Measurements from ENCODE around the gene MBP. TPM values are rescaled to one million over a fixed set of nuclear protein-coding genes. Genes with fewer than 3 reads are reported as not detected.

Gene MBP
- polyA plus RNA-seq, 1 experiment, result 5.3 TPM

DNA sequence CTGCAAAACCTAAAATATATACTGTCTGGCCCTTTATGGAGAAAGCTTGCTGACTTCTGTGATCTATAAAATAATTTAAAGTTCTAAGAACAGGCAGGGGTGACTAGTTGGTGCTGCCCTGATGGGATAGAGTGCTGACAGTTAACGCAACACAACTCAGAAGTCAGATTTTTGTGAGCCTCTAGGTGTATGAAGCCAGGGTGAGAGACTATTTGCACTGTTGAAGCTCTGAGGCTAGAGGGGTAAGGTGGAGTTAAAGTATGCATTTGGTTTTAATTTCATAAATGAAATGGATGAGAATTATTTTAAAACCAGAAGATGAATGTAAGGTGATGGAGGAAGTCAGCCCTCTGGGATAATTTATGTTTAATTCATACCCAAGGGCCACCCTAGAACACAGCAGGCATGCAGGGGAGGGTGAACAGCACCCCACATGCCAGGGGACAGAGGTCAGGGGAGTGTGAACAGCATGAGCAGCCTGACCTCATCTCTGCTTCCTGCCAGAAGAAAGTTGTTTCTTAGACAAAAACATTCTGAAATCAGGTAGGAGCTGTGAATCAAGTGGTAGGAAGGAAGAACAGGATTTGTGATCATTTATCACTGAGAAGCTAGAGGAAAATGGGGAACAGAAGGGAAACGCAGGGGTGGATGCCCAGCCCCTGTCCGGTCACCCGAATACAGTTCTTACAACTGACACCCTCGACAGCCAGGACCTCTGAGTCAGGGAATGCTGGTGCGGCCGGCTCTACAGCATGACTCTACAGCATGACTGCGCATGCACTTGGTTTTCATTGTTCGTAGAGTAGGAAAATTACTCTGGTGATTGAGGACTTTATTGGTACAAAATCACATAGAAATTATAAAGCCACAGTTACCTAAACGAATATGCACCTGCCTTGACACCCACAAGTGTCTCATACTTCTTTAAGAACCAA lies 93.1 kb downstream of the MBP start:
- ChIA-PET CTCF (no interaction called here), POLR2A (no interaction called here)
- TF ChIP-seq, protein P1, sequence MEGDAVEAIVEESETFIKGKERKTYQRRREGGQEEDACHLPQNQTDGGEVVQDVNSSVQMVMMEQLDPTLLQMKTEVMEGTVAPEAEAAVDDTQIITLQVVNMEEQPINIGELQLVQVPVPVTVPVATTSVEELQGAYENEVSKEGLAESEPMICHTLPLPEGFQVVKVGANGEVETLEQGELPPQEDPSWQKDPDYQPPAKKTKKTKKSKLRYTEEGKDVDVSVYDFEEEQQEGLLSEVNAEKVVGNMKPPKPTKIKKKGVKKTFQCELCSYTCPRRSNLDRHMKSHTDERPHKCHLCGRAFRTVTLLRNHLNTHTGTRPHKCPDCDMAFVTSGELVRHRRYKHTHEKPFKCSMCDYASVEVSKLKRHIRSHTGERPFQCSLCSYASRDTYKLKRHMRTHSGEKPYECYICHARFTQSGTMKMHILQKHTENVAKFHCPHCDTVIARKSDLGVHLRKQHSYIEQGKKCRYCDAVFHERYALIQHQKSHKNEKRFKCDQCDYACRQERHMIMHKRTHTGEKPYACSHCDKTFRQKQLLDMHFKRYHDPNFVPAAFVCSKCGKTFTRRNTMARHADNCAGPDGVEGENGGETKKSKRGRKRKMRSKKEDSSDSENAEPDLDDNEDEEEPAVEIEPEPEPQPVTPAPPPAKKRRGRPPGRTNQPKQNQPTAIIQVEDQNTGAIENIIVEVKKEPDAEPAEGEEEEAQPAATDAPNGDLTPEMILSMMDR (IDR thresholded peaks at IDR 0.05; ENCODE audit: low read depth, low read length), result no peak
- H3K9me3 ChIP-seq (ENCODE audit: control insufficient read depth, insufficient read depth, low read length), result peaks cover 2% of the 10 kb centered on the region; the same call in 1 of the 2 replicates
- no peak overlapping the region for H3K4me3 ChIP-seq (ENCODE audit: low read depth, low read length)
- DNase-seq (ENCODE audit: low read depth, low spot score), result no peak
- no peak overlapping the region for H3K27ac ChIP-seq (ENCODE audit: low read depth, low read length)
- no peaks in the 10 kb centered on the region for H3K27me3 ChIP-seq (ENCODE audit: control insufficient read depth, insufficient read depth, low read length)

DNA sequence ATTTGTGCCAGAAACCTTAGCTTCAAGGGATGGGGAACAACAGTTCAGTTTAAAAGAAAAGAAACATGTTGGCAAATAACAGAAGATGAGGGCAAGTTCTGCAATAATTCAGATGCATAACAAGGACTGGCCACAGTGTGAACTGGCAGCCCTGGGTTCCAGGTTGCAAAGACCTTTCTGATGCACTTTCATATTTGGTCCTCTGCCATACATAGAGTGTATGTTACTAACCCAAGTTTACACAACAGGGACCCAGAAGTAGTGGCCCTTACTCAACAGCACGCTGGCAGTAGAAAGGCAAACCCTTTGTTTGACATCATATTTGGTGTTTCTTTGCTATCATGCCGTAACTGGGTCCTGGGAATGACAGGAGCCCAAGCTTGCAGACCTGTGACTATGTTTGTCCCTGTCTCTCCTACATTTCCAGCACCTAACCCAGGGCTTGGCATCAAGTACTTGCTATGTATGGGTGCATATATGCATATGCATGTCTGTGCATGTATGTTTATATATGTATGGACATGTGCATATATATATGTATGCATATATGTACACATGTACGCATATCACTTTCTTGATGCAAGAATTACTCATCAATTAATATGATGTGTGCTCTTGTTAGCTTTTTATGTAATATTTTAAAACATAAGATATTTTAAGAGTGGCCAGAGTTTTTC lies 94.3 kb downstream of the MBP start:
- CTCF ChIA-PET, result interaction anchor here (0.7 to 1.7 kb wide), 3 partner anchors 16 to 173 kb away, joined by 3 to 6 read pairs (median 5); no protein-coding TSS in a partner anchor
- no peak overlapping the region for H3K4me3 ChIP-seq (ENCODE audit: low read depth, low read length)
- TF ChIP-seq, protein P1 (IDR thresholded peaks at IDR 0.05; ENCODE audit: low read depth, low read length), result no peak
- POLR2A ChIA-PET, result no interaction called here
- no peak for DNase-seq (ENCODE audit: low read depth, low spot score)
- no peak overlapping the region for H3K27ac ChIP-seq (ENCODE audit: low read depth, low read length)
- H3K9me3 ChIP-seq (ENCODE audit: control insufficient read depth, insufficient read depth, low read length), result no peaks in the 10 kb centered on the region
- H3K27me3 ChIP-seq (ENCODE audit: control insufficient read depth, insufficient read depth, low read length), result no peaks in the 10 kb centered on the region

DNA sequence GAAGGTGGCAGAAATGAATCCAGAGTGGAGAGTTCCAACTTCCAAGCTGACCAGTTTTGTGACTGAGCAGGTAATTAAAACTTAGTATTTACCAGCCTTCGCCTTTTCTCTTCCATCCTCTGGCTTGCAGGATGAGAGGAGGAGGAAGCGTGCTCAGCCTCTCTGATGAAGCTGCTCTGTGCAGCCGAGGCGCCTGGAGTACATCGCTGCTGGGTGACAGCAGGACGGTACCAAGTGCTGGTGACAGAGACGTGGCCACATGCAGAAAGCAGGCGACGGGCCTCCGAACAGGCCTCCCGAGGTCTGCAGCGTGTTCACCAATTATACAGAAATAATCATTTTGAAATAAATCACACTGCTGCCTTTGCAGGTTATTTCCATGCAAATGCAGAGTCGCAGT lies 95.0 kb downstream of the MBP start:
- Histone ChIP-seq H3K4me3 (ENCODE audit: low read depth, low read length) (no peak overlapping the region), H3K27ac (ENCODE audit: low read depth, low read length) (no peak overlapping the region), H3K9me3 (ENCODE audit: control insufficient read depth, insufficient read depth, low read length) (no peaks in the 10 kb centered on the region), H3K27me3 (ENCODE audit: control insufficient read depth, insufficient read depth, low read length) (no peaks in the 10 kb centered on the region)
- TF ChIP-seq, protein P1 (IDR thresholded peaks at IDR 0.05; ENCODE audit: low read depth, low read length), result no peak
- ChIA-PET CTCF (interaction anchor here (0.7 to 1.7 kb wide), 4 partner anchors 17 to 235 kb away, joined by 3 to 6 read pairs (median 4); no protein-coding TSS in a partner anchor), POLR2A (no interaction called here)
- no peak for DNase-seq (ENCODE audit: low read depth, low spot score)

DNA sequence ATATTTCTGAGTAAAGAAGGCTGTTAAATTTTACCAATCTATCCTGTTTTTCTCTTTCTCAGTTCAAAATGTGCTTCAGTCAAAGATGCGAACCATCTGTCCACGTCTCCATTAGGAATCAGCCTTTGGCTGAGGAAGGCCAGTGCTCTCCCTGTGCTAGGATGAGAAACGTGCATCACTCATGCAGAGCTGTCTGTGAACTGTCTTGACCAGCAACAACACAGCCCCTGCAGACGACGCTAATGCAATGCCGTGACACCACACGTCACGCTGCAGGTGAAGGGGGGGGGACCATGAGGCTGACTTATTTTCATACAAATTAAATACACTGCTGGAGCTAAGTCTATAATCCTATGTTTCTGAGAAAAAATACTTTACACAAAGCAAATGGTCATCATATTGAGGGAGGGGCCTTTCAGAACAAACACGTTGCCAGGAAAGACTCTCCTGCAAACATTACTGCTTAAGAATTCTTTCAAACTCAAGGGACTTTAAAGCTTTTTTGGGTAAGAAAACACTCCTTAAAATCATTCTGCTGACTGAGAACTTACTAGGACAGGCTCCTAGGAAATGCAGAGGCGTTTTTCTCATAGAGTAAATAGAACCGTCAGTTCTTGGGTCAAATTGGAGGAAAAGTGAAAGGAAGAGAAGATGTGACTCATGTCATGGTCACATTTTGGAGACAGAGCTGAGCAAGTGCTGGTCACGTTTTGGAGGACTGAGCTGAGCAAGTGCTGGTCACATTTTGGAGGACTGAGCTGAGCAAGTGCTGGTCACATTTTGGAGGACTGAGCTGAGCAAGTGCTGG lies 97.0 kb downstream of the MBP start:
- POLR2A ChIA-PET, result no interaction called here
- CTCF ChIA-PET, result interaction anchor here (2.1 kb wide), 1 partner anchor 176 kb away, joined by 4 read pairs; no protein-coding TSS in a partner anchor
- H3K27ac ChIP-seq (ENCODE audit: low read depth, low read length), result no peak overlapping the region
- H3K4me3 ChIP-seq (ENCODE audit: low read depth, low read length), result no peak overlapping the region
- TF ChIP-seq, protein P1 (IDR thresholded peaks at IDR 0.05; ENCODE audit: low read depth, low read length), result no peak
- H3K9me3 ChIP-seq (ENCODE audit: control insufficient read depth, insufficient read depth, low read length), result no peaks in the 10 kb centered on the region
- no peak for DNase-seq (ENCODE audit: low read depth, low spot score)
- no peaks in the 10 kb centered on the region for H3K27me3 ChIP-seq (ENCODE audit: control insufficient read depth, insufficient read depth, low read length)

All from AG04450 (cell line).